Mucosa of descending colon (tissue), 3 donors: Measurements from ENCODE around the gene NFYA. TPM values are rescaled to one million over a fixed set of nuclear protein-coding genes. Genes with fewer than 3 reads are reported as not detected.

Experiments
- ATAC-seq: fragments of 200-7000 bp; cut with Tn5 transposase; one replicate; pipeline ENCODE4 v1.9.1; 2020; ENCODE audit warnings: mild to moderate bottlenecking, moderate library complexity
- DNase-seq, 3 donors: peaks; one replicate each; pipeline ENCODE4 v3.0.0-alpha.2; 2020
- H3K36me3 ChIP-seq: fragments of 200-600 bp; one replicate; pipeline ENCODE4 v1.8.0; 2021; ENCODE audit warnings: low read depth, mild to moderate bottlenecking
- H3K4me1 ChIP-seq: fragments of 200-600 bp; one replicate; pipeline ENCODE4 v1.8.0; 2021; ENCODE audit warnings: low read depth, mild to moderate bottlenecking
- H3K4me3 ChIP-seq: fragments of 200-600 bp; one replicate; pipeline ENCODE4 v1.8.0; 2021; ENCODE audit warnings: mild to moderate bottlenecking
- H3K9me3 ChIP-seq: fragments of 200-600 bp; one replicate; pipeline ENCODE4 v1.8.0; 2021; ENCODE audit warnings: mild to moderate bottlenecking
- intact Hi-C, 2 donors: fragments of 100-400 bp; cut with DNase I in 1 of 2; cut with micrococcal nuclease in 1 of 2; formaldehyde crosslinking; loops; one replicate each; pipeline versions ENCODE4 v1.11.0 to v1.11.1; 2022; cut with DNase I, micrococcal nuclease
- total RNA-seq, 3 donors: library from RNA; stranded (reverse); fragmentation: NEBNext Ultra II Directional in 2 of 3; extraction: Animal tissue kit (Norgen Biotek cat#: 25700) in 2 of 3; gene quantifications; one replicate each; pipeline versions ENCODE4 v1.2.1 to v1.2.4, GENCODE V29; 2021 to 2023
- TF ChIP-seq, protein P1 (sequence below): fragments of 200-600 bp; IDR thresholded peaks from one replicate; pipeline ENCODE4 v1.8.0; 2022; ENCODE audit warnings: antibody characterized with exemption, mild to moderate bottlenecking
- donor health status: DM: no; HTN: no; CAD: no; lungs with moderate emphysema.
- donor health status: DM: no; HTN: no; CAD: no.
- donor health status: DM: no; HTN: yes; CAD: no.

NFYA gene
- total RNA-seq, 3 donors from 2014 or later, result 19.0 to 20.9 (median 20.2) TPM

DNA sequence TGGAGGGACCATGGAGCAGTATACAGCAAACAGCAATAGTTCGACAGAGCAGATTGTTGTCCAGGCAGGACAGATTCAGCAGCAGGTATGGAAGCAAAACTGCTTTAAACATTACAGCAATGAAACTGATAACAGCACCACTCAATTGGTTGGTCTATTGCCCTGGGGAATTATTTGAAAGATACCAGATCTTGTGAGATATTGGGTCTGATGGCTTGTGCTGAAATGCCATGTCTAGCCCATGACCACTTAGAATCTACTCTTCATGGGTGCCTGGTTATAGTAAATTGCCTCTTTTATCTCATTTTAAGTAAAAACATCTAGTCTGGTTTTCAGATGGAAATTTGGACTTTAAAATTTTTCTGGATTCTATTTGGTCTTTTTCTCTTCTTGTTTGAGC lies 6.3 kb downstream of the NFYA start:
- Histone ChIP-seq H3K9me3 (no peaks in the 10 kb centered on the region), H3K36me3 (no peaks in the 10 kb centered on the region), H3K4me1 (peaks cover 23% of the 10 kb centered on the region), H3K4me3 (no peak overlapping the region)
- intact Hi-C loops, result no loop called here
- TF ChIP-seq, protein P1, sequence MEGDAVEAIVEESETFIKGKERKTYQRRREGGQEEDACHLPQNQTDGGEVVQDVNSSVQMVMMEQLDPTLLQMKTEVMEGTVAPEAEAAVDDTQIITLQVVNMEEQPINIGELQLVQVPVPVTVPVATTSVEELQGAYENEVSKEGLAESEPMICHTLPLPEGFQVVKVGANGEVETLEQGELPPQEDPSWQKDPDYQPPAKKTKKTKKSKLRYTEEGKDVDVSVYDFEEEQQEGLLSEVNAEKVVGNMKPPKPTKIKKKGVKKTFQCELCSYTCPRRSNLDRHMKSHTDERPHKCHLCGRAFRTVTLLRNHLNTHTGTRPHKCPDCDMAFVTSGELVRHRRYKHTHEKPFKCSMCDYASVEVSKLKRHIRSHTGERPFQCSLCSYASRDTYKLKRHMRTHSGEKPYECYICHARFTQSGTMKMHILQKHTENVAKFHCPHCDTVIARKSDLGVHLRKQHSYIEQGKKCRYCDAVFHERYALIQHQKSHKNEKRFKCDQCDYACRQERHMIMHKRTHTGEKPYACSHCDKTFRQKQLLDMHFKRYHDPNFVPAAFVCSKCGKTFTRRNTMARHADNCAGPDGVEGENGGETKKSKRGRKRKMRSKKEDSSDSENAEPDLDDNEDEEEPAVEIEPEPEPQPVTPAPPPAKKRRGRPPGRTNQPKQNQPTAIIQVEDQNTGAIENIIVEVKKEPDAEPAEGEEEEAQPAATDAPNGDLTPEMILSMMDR, result no peak
- ATAC-seq, result no peak
- DNase-seq, result no peak

DNA sequence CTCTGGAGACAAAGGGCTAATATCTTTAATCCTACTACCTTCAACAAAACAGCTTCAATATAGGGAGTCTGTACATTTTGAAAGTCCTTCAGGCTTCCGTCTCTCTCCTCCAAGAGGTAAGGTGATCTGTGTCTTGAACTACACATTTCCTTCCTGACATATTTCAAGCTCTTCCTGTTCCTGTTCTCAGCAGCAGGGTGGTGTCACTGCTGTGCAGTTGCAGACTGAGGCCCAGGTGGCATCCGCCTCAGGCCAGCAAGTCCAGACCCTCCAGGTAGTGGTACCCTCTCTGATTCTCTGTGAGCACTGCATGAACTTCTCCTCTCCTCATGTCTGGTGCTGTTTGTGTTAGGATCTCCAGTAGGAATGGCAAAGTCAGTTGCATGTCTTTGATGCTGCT lies 7.8 kb downstream of the NFYA start:
- intact Hi-C loops, result no loop called here
- H3K9me3 ChIP-seq, result no peaks in the 10 kb centered on the region
- no peak for DNase-seq
- H3K4me3 ChIP-seq, result no peak overlapping the region
- peak; percentile 36 for ATAC-seq
- peaks cover 11% of the 10 kb centered on the region for H3K36me3 ChIP-seq
- peaks cover 10% of the 10 kb centered on the region for H3K4me1 ChIP-seq
- TF ChIP-seq, protein P1, result no peak

DNA sequence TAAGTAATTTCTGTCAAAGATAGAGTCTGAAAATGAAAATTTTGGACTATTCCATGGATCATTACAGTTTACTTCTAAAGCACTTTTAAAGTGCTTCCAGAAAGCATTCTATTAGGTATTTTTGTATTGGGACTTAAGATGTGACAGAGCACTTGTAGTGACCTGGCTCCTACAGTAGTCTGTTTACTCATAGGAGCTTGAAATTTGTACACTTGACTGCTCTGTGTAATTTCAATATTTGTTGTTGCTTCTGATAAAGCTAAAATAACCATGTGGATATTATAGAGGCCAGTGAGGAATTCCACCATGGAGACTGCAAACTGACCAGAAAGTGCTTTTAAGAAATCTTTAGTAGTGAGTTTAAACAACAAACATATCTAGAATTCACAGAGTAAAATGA lies 10.3 kb downstream of the NFYA start:
- intact Hi-C loops, result no loop called here
- TF ChIP-seq, protein P1, result no peak
- Histone ChIP-seq H3K4me3 (no peak overlapping the region), H3K4me1 (no peaks in the 10 kb centered on the region), H3K36me3 (peaks cover 14% of the 10 kb centered on the region), H3K9me3 (no peaks in the 10 kb centered on the region)
- DNase-seq (no peak), ATAC-seq (no peak)

DNA sequence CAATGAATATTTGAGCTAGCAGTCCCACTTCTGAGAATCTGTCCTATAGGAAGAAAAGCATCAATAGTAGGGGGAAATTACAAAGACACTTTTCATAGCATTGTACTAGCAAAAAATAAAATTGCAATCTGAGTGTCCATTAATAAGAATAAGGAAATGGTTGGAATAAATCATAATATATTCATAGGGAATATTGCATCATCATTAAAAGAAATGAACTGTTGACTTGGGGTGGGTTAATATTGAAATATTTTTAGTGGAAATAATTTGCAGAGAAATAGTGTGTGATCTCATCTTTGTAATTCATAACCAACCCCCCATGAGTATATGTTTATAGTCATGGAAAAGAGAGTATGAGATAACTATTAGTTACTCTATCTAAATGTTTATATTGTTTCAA lies 12.4 kb downstream of the NFYA start:
- no peaks in the 10 kb centered on the region for H3K4me1 ChIP-seq
- H3K4me3 ChIP-seq, result no peak overlapping the region
- DNase-seq (no peak), ATAC-seq (no peak)
- TF ChIP-seq, protein P1, result no peak
- no peaks in the 10 kb centered on the region for H3K9me3 ChIP-seq
- H3K36me3 ChIP-seq, result peaks cover 22% of the 10 kb centered on the region
- intact Hi-C loops, result no loop called here

DNA sequence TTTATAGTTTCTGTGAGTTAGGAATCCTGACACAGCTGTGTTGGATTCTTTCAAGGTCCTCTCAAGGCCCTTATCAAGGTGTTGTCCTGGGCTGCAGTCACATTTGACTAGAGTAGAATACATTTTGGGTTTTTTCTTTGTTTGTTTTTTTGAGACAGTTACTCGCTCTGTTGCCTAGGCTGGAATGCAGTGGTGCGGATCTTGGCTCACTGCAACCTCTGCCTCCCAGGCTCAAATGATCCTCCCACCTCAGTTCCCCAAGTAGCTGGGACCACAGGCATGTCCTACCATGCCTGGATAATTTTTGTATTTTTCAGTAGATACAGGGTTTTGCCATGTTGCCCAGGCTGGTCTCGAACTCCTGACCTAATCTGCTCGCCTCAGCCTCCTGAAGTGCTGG lies 15.7 kb downstream of the NFYA start:
- Histone ChIP-seq H3K36me3 (peaks cover 23% of the 10 kb centered on the region), H3K4me3 (no peak overlapping the region), H3K4me1 (no peaks in the 10 kb centered on the region), H3K9me3 (no peaks in the 10 kb centered on the region)
- intact Hi-C loops, result no loop called here
- DNase-seq (no peak), ATAC-seq (no peak)
- TF ChIP-seq, protein P1, result no peak
